ENCODE data around the gene ATP10A.

The ATP10A gene

DNA sequence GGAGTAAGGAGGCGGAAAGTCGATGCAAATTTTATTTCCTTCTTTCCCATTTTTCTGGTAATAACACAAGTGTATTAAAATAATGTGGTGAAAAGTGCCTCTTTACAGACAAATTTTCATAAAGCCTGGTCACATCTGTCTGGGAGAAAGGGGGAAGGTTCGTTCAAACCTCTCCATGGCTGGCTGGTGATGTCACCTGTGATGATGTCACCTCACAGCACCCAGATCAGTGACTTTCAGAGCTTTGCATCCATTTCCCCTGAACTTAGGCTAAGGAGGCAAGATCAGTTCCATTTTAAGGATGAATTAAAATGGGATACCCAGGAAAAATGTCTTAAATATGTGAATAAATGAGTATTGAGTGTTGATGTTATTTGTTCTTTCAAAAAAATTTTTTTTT, 34.1 kb downstream of the ATP10A start:
- Histone ChIP-seq H3K27me3 (replicated peaks; ENCODE audit: insufficient read depth, low read length) (no peaks in the 10 kb centered on the region), H3K27ac (ENCODE audit: low read length) (no peak overlapping the region), H3K79me2 (ENCODE audit: low read length) (no peaks in the 10 kb centered on the region), H3K4me1 (ENCODE audit: low read length) (no peaks in the 10 kb centered on the region), H2AFZ (ENCODE audit: low read length) (no peak overlapping the region), H4K20me1 (ENCODE audit: insufficient read depth, low read length) (no peaks in the 10 kb centered on the region), H3K9ac (ENCODE audit: low read length) (no peak overlapping the region), H3K36me3 (replicated peaks; ENCODE audit: insufficient read depth, low read length) (no peaks in the 10 kb centered on the region), H3K4me2 (ENCODE audit: low read depth, low read length) (no peak overlapping the region), H3K9me3 (replicated peaks; ENCODE audit: insufficient read depth, low read length) (no peaks in the 10 kb centered on the region), H3F3A (ENCODE audit: insufficient read depth, low read length) (no peaks in the 10 kb centered on the region), H3K9me2 (replicated peaks; ENCODE audit: insufficient read depth, low read length) (no peaks in the 10 kb centered on the region), H3K4me3 (ENCODE audit: low read length) (no peak overlapping the region)
- DNase-seq, result no peak
- TF ChIP-seq EZH2phosphoT487 (IDR thresholded peaks at IDR 0.05; ENCODE audit: low read length) (no peak), EZH2 (optimal IDR thresholded peaks at IDR 0.05; ENCODE audit: low read depth, low read length) (no peak)
- TF ChIP-seq, protein P1, sequence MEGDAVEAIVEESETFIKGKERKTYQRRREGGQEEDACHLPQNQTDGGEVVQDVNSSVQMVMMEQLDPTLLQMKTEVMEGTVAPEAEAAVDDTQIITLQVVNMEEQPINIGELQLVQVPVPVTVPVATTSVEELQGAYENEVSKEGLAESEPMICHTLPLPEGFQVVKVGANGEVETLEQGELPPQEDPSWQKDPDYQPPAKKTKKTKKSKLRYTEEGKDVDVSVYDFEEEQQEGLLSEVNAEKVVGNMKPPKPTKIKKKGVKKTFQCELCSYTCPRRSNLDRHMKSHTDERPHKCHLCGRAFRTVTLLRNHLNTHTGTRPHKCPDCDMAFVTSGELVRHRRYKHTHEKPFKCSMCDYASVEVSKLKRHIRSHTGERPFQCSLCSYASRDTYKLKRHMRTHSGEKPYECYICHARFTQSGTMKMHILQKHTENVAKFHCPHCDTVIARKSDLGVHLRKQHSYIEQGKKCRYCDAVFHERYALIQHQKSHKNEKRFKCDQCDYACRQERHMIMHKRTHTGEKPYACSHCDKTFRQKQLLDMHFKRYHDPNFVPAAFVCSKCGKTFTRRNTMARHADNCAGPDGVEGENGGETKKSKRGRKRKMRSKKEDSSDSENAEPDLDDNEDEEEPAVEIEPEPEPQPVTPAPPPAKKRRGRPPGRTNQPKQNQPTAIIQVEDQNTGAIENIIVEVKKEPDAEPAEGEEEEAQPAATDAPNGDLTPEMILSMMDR (IDR thresholded peaks at IDR 0.05; ENCODE audit: low read length), result no peak

DNA sequence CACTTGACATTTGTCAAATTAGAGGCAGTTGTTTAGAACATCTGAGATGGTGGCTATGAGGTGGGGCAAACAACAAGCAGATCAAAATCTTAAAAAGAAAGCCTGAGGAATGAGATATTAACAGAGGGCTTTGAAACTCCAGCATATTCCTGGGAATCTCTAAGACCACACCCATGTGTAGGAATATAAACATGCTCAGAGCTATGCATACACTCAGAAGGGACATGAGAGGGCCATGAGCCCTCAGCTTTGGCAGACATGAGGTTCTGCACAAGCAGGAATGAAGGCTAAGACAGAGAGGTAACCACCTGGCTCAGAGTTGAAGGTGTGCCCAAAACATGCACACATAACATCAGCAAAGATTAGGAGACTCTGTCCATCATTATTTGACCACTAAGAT, 37.9 kb downstream of the ATP10A start:
- no peaks in the 10 kb centered on the region for H3K9me2 ChIP-seq (replicated peaks; ENCODE audit: insufficient read depth, low read length)
- no peaks in the 10 kb centered on the region for H3K79me2 ChIP-seq (ENCODE audit: low read length)
- DNase-seq, result no peak
- no peaks in the 10 kb centered on the region for H4K20me1 ChIP-seq (ENCODE audit: insufficient read depth, low read length)
- H3K9ac ChIP-seq (ENCODE audit: low read length), result no peak overlapping the region
- no peak for TF ChIP-seq EZH2phosphoT487 (IDR thresholded peaks at IDR 0.05; ENCODE audit: low read length)
- no peak for TF ChIP-seq EZH2 (optimal IDR thresholded peaks at IDR 0.05; ENCODE audit: low read depth, low read length)
- TF ChIP-seq, protein P1 (IDR thresholded peaks at IDR 0.05; ENCODE audit: low read length), result no peak
- no peaks in the 10 kb centered on the region for H3K36me3 ChIP-seq (replicated peaks; ENCODE audit: insufficient read depth, low read length)
- H3K4me3 ChIP-seq (ENCODE audit: low read length), result no peak overlapping the region
- H3K27ac ChIP-seq (ENCODE audit: low read length), result no peak overlapping the region
- H3K9me3 ChIP-seq (replicated peaks; ENCODE audit: insufficient read depth, low read length), result no peaks in the 10 kb centered on the region
- H3F3A ChIP-seq (ENCODE audit: insufficient read depth, low read length), result no peaks in the 10 kb centered on the region
- H3K27me3 ChIP-seq (replicated peaks; ENCODE audit: insufficient read depth, low read length), result no peaks in the 10 kb centered on the region
- no peak overlapping the region for H2AFZ ChIP-seq (ENCODE audit: low read length)
- no peak overlapping the region for H3K4me2 ChIP-seq (ENCODE audit: low read depth, low read length)
- no peaks in the 10 kb centered on the region for H3K4me1 ChIP-seq (ENCODE audit: low read length)

DNA sequence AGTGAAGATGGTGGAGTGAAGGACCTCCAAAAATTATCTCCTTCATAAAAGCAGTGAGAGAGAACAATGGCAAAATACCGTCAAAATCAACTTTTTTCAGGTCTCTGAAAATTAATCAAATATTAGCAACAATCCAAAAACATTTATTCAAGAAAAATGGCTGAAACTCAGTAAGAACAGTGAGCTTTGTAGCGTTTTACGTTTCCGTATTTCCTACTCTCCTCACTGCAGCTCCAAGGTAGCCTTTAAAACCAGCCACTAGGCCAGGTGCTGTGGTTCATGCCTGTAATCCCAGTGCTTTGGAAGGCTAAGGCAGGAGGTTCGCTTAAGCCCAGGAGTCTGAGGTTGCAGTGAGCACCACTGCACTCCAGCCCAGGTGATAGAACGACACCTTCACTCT, 38.5 kb downstream of the ATP10A start:
- Histone ChIP-seq H3K9me2 (replicated peaks; ENCODE audit: insufficient read depth, low read length) (no peaks in the 10 kb centered on the region), H3K36me3 (replicated peaks; ENCODE audit: insufficient read depth, low read length) (no peaks in the 10 kb centered on the region), H3K27ac (ENCODE audit: low read length) (no peak overlapping the region), H2AFZ (ENCODE audit: low read length) (no peak overlapping the region), H3K9ac (ENCODE audit: low read length) (no peak overlapping the region), H3K27me3 (replicated peaks; ENCODE audit: insufficient read depth, low read length) (no peaks in the 10 kb centered on the region), H3K79me2 (ENCODE audit: low read length) (no peaks in the 10 kb centered on the region), H3F3A (ENCODE audit: insufficient read depth, low read length) (no peaks in the 10 kb centered on the region), H3K4me3 (ENCODE audit: low read length) (no peak overlapping the region), H3K4me1 (ENCODE audit: low read length) (no peaks in the 10 kb centered on the region), H4K20me1 (ENCODE audit: insufficient read depth, low read length) (no peaks in the 10 kb centered on the region), H3K9me3 (replicated peaks; ENCODE audit: insufficient read depth, low read length) (no peaks in the 10 kb centered on the region), H3K4me2 (ENCODE audit: low read depth, low read length) (no peak overlapping the region)
- TF ChIP-seq, protein P1 (IDR thresholded peaks at IDR 0.05; ENCODE audit: low read length), result no peak
- no peak for TF ChIP-seq EZH2phosphoT487 (IDR thresholded peaks at IDR 0.05; ENCODE audit: low read length)
- TF ChIP-seq EZH2 (optimal IDR thresholded peaks at IDR 0.05; ENCODE audit: low read depth, low read length), result no peak
- DNase-seq, result no peak

Measured in MM.1S (cell line).